Hematopoietic multipotent progenitor cell treated with erythropoietin and hydrocortisone succinate and interleukin-3 and kit ligand, for 4 days (in vitro differentiated cells): ENCODE data around the gene FBN1.
A peak's percentile ranks its signal among the peaks of the same experiment; 100 is the strongest.

Experiments used
- DNase-seq: peaks from one replicate; pipeline ENCODE4 v3.0.0-alpha.2; 2015

FBN1 gene

GRCh38 chr15:48419896-48420295 is 225.6 kb downstream of the FBN1 start:
- no peak for DNase-seq

- DNase-seq = no peak
Measured at GRCh38 chr15:48418343-48418742, 227.2 kb downstream of the FBN1 start.

DNA sequence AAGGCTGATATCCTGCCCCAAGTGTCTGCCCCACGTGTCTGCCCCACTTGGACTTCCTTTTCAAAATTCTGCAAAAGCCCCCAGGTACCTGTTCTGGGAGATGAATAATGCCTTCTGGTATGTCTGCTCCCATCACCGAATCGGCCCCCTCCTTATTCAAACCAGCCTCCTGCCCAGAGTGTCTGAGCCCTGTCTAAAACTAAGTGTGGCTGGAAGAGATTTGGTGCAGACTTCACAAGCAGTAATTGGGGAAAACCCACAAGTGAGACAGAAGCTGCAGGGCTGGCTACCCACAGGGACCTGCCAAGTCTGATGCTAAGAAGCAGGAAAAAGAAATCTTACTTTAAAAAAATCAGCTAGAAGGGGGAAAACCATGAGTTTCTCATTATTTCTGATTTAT is 229.2 kb downstream of the FBN1 start:
- no peak for DNase-seq

DNA sequence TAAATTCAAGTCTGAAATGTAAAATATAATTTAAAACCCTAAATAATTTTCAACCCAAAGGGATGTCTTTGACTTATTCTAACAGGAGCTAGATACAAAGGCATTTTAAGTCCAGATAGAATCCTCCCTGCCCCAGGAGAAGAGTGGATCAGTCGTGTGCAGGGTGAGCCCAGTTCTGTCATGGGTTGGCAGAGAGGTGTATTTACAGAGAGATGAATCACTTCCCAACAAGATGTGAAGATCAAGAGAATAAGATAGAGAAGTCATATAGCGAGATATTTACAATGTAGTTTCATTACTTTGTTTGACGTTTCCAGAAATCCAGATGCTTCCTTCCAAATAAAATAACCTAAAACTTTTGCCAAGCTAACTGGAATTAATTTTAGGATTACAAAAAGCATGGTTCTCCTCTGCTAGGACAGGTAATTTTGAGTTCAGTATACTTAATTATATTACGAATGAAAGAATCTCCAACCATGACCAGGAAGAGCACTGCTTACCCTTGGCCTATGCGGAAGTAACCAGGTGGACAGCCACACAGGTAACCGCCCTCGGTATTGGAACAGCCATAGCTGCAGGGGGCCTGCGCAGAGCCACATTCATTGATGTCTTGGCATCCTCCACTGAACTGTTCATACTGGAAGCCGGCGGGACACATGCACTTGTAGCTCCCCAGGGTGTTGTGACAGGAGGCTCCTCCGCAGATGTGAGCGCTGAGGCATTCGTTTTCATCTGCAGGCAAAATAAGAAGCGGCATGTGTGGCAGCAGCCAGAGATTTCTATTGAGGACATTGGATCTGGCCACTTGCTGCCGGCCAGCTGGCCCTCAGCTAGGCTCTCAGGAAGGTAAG is 230.2 kb downstream of the FBN1 start:
- no peak for DNase-seq

GRCh38 chr15:48414015-48414414 is 231.5 kb downstream of the FBN1 start:
- no peak for DNase-seq

DNA sequence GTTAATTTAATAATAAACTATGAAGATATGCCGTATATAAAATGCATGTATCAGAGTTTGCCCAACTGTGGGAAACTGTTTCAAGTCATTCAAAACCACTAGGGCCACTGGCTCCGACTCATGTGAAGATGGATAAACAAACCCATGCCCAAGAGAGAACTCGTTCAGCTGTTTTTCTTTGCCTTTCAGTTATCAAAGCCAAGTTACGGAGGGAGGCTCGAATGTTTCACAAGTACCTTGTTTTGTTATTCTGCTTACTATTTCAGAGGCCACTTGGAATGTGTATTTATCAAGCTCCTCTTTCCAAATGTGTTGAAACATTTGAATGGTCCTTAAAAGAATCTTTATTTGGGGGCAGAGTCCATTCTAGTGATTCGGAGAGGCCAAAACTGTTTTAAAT is 232.2 kb downstream of the FBN1 start:
- no peak for DNase-seq

- DNase-seq = no peak
Measured at GRCh38 chr15:48411971-48412591, 233.4 kb downstream of the FBN1 start.

DNA sequence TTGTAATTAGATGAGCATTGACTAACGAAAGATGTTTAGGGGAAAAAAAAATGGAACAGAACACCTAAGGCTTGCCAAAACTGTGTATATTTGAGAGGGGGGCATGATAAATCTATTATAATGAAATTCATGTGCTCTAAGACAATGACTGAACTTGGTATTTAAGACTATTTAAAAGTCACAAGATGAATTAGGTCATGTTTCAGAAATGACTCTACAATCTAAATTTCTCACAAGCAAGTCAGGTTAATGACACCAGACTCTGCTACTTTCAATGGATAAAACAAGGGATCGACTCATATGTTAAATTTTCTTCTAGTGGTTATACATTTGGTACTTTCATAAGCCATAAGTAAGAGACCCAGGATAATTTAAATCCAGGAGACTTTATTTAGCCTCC is 235.9 kb downstream of the FBN1 start:
- no peak for DNase-seq

DNA sequence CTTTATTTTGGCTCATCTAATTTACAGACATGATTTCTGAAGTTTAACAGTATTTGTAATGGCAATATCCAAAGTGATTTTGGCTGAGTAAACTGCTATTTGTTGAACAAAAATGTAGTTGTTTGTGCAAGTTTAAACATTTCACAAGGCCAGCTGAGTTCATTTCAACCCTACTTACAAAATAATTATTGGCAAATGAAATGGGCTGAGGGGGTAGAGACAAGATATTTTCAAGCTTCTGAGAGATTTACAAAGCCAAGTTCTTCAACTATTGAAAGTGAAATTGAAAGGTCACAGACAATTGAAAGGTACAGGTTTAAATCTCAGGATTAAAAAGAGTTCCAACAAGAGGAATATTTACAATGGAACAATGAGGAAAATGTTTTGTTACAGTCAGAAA is 237.2 kb downstream of the FBN1 start:
- DNase-seq = no peak

- no peak for DNase-seq
Measured at GRCh38 chr15:48407646-48408045, 237.9 kb downstream of the FBN1 start.

DNA sequence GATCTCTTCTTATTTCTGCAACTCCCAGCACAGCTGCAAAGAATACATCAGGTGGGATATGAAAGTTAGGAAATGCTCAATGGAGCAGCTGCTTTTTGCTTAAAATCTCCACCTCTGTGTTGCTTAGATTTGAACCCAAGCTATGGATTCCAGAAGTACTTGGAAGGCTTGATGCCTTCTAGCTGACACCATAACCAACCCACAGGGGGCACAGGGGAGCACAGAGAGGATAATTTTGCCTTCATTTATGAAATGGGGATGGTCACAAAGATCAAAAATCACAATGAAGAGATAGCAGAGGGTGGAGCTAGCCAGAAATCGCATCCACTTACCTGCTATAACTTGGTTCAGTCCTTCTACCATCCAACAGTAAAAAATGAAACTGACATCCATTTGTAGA is 238.6 kb downstream of the FBN1 start:
- DNase-seq = peak; percentile 17

- DNase-seq = peak; percentile 13
Measured at GRCh38 chr15:48406266-48406891, 239.1 kb downstream of the FBN1 start.

- no peak for DNase-seq
Measured at GRCh38 chr15:48402427-48403177, 242.9 kb downstream of the FBN1 start.

DNA sequence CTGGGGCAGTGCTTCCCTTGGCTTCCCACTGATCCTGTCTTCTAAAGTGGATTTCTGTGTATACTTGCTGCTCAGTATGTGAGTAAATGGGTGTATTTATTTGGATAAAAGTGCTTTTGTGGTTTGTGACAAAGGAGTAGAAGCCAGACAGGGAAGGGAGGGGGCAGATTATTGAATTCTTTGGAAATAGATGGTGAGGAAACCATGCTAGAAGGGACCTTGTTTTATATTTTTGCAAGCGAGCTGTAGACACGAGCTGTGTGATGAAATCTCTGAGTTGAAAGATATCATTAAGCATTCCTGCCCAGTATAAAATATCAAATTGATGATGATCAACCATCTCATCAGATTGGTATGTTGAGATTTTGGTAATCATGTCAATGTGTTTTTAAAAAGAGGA is 245.4 kb downstream of the FBN1 start:
- no peak for DNase-seq

GRCh38 chr15:48397841-48398240 is 247.7 kb downstream of the FBN1 start:
- DNase-seq = no peak

GRCh38 chr15:48396020-48396419 is 249.5 kb downstream of the FBN1 start:
- no peak for DNase-seq

- DNase-seq = no peak
Measured at GRCh38 chr15:48395521-48396011, 249.9 kb downstream of the FBN1 start.

- no peak for DNase-seq
Measured at GRCh38 chr15:48394970-48395369, 250.5 kb downstream of the FBN1 start.

- DNase-seq = no peak
Measured at GRCh38 chr15:48393645-48394506, 251.6 kb downstream of the FBN1 start.

GRCh38 chr15:48392356-48392755 is 253.2 kb downstream of the FBN1 start:
- DNase-seq = no peak

DNA sequence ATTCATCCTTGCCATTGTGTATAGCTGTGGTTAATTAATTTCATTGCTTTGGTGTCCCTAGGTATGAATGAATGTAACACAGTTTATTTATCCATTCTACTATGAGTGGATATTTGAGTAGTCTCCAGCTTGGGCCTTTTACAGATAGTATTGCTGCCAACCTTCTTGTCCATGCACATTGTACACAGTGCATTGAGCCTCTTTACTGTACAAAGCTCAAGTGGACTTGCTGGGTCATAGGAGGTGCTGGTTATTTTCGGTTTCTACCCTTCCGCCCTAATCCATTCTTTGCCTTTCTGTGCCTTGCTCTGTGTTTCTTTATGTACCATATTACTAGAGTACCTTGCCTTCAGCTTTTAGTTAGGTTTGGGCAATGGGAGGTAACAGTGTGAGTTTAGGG is 253.6 kb downstream of the FBN1 start:
- no peak for DNase-seq

DNA sequence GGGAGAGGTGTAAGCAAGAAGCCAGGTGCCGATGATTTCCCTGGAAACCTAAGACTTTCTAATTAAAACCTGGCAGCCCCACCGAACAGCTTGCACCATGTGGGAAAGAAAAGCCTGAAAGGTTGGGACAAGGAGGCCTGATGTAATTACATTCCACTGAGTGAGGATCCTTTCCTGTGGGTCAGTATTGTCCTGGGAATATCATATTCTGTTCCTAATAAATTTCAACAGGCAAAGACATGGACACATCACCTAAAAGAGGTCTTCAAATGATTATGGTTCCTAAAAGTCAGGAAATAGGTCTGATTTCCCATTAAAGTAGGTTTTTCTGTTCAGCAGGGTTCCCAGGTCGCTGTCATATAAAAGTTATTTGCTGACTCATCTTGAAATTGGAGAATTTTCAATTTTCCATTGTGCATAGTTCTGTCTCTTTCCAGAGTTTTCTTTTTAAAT is 255.8 kb downstream of the FBN1 start:
- no peak for DNase-seq
